GM21515 (cell line): ENCODE data around the gene TCP11.

Source experiments
- ATAC-seq: cut with Tn5 transposase; IDR thresholded peaks from one replicate; pipeline ENCODE4 v1.9.1; 2021; ENCODE audit not compliant: unreplicated experiment

TCP11 gene

DNA sequence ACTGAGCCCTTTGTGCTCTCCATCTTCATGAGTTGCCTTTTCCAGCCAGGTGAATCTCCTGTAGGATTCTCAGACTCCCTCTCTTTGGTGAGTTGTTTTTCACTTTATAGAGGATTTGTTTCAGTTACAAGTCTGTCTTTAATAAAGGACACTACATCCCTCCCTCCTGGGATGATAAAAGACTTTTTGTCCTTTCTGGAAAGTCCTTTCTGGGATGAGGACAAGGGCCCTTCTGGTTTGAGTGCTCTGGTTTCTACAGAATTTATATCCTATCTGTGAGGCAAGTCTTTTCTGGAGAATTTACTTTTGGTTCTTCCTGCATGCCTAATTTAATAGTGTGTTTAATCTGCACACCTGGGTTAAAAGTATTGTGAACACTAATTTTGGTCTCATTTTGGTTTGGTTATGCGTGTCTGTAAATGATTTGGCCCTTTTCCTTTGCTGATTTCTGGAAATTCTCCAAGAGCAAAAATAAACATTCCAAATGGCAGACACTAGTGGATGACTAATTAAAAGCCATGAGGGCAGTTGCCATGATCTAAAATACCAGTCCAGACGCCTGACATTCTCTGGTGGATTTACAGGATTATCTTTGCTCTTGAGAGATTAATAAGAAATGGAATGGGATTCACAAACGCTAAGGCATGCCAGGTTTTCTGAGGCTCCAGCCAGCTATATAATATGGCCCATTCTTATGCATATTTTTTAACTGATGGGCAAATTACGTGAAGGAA is 44.8 kb downstream of the TCP11 start:
- no peak for ATAC-seq

DNA sequence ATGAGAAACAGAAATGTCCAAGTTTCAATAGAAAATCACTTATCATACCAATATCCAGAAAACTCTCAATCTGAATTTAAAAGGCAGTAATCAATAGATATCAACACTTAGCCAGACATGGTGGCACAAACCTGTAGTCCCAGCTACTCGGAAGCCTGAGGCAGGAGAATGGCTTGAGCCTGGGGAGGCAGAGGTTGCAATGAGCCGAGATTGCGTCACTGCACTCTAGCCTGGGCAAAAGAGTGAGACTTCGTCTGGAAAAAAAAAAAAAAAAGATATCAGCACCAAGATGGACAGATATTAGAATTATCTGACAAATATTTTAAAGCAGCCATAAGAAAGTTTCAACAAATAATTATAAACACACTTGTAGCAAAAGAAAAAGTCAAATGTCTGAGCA is 47.0 kb downstream of the TCP11 start:
- no peak for ATAC-seq

- no peak for ATAC-seq
Measured at GRCh38 chr6:35093783-35094182, 47.4 kb downstream of the TCP11 start.

- ATAC-seq: no peak
Measured at GRCh38 chr6:35093118-35093445, 48.1 kb downstream of the TCP11 start.

- no peak for ATAC-seq
Measured at GRCh38 chr6:35092362-35093117, 48.6 kb downstream of the TCP11 start.

DNA sequence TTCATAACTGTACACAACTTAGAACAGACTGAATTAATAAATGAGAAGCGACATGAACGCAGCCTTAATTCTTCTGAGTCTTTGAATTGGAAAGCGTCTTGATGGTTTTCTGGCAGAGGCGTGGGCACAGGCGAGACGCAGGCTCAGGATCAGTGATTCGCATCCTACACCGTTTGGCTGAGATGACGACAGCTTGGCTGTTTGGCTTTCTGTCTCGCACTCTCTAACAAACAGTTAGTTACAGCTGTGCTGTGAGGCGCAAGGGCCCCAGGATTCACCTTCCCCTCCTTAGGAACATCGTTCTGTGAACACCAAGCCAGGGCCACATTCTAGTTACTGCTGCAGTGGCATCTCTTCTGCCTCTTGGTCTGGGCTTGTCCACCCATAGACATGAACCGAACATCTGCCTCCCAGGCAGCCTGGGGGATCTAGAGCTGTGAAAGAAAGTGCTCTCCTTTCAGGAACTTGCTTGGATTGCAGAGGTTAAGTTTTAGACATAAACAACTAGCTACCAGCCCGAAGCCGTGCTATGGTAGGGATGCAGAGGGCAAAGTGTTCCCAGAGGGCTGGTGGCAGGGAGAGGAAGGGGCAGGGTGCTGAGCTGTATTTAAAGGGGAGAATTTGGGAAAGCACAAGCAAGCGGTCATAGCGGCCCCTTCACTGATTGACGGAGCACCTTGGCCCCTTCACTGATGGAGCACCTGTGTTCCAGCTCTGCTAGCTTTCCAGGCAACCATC is 49.6 kb downstream of the TCP11 start:
- ATAC-seq: no peak

- ATAC-seq: no peak
Measured at GRCh38 chr6:35090734-35091133, 50.4 kb downstream of the TCP11 start.

GRCh38 chr6:35089935-35090505 is 51.1 kb downstream of the TCP11 start:
- no peak for ATAC-seq

DNA sequence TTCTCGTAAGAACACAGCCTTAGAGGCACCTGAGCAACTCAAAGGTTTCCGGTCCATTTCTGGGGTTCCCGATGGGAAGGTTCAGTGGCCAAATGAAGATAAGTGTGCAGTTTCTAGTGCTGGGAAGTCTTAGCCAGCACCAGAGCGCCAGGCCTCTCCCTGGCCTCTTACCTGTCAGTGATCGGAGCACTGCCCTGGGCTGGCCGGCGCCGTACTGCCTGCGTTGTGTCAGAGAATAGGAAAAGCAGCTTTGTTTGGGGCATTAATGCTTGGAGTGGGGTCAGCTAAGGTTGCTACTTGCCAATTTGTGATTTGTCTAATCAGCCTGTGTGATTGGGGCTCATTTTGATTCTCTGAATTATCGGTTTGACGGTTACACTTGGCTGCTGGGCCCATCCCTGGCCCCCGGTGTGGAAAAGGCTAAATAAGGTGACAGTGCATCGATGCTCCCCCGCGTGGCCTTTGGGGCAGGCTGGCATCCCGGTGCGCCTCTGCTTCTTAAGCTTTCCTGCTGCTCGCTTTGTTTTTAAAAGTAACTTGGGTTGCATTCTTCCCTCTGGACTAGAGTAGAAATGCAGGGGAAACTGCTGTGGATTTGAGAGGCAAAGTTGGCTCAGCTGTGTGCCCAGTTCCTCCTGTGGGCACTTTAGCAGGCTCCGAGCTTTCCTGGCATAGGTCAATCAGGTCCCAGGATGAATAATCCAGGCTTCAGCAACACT is 51.8 kb downstream of the TCP11 start:
- ATAC-seq: no peak

- no peak for ATAC-seq
Measured at GRCh38 chr6:35088281-35089215, 52.6 kb downstream of the TCP11 start.

DNA sequence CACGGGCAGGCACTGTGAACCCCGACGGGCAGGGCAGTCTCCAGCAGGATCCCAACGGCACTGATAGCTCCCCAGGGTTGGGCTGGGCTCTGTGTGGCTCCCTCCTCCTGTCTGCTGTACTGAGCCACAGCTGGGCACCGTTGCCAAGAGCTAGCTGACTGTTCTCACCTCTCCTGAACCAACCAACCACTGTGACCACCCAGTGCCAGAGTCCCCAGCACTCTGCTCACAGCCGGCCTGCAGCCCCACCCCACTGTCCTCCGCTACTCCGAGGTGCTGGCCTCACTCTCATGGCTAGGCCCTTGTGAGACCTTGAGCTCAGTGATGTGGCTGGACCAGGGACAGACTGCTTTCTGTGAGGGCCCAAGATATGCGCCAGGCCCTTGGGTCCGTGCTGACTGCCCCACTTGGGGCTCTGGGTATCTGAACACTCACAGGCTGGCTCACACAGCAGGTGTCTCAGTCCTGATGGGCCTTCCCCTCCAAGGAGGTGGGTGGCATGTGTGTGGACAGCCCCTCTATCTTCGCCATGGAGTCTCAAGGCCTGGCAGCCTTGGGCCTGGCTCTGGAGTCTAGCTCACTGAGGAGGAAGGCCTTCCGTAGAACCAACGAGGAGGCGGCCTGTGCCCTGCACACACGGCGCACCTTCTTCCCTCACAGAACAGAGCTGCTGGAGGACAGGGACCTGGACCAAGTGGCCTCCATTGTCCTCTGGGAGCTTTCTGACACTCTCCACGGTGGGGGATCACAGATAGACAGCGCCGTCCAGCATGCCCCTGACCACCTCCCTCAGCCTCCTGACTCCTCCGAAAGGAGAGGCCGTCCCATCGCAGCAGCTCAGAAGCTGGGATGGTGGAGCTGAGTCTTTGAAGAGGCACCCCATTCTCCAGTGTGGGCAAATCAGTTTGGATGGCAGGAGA is 53.5 kb downstream of the TCP11 start:
- ATAC-seq: no peak

- ATAC-seq: no peak
Measured at GRCh38 chr6:35086636-35087360, 54.3 kb downstream of the TCP11 start.

DNA sequence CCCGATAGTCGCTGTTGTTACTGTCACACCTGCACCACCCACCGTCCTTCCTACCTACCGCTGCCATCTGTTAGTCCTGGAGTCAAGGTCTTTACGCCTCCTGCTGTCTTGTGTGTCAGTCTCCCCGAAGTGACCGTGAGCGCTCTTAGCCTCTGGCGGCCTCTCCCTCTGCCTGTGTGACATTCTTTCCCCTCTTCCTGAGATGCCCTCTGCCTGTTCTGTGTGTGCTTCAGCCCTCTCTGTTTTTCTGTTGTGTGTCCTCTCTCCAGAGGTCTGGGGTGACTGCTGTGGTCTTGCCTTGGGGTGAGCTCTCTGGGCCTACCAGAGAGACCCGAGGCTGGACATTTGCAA is 54.9 kb downstream of the TCP11 start:
- no peak for ATAC-seq

- no peak for ATAC-seq
Measured at GRCh38 chr6:35085359-35086281, 55.5 kb downstream of the TCP11 start.

GRCh38 chr6:35084511-35085203 is 56.5 kb downstream of the TCP11 start:
- no peak for ATAC-seq

- no peak for ATAC-seq
Measured at GRCh38 chr6:35084041-35084491, 57.1 kb downstream of the TCP11 start.

DNA sequence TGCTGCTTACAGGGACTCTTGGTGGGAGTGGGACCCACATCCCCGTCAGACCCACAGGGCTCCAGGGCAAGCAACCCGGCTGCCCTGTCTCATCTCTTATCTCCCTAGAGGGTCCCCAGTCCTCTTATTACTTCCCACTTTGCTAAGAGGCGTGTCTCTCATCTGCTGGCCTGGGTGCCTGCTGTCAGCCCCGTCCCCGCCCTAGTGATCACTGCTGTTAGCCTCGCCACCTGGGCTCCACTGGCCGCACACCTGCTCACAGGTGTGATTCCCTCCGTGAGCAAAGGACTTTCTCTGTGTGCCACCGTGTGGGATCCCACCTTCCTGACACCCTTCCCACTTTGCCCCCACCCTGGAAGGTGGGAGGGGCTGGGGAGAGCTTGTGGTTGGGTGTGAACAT is 57.6 kb downstream of the TCP11 start:
- no peak for ATAC-seq
